Mammary epithelial cell (primary cell): ENCODE measurements around the gene KIF26B.

ENCODE experiments used
- CTCF ChIP-seq, 2 donors: IDR thresholded peaks in 1 of 2; conservative IDR thresholded peaks in 1 of 2; 2 replicates each; pipeline ENCODE4 v1.5.1; 2011 to 2012; ENCODE audit warnings: inconsistent platforms in 2 of 2, low read length in 2 of 2, mild to moderate bottlenecking in 2 of 2, control low read depth in 1 of 2, low read depth in 1 of 2; ENCODE audit not compliant: insufficient read depth in 1 of 2; ENCODE audit errors: extremely low read depth in 1 of 2
- EZH2 ChIP-seq: IDR thresholded peaks from 2 replicates; pipeline ENCODE4 v1.6.1; 2012; ENCODE audit warnings: low read length, inconsistent platforms, borderline replicate concordance

- TF ChIP-seq CTCF (conservative IDR thresholded peaks at IDR 0.05 in 1 of 2, IDR thresholded peaks at IDR 0.05 in 1 of 2; ENCODE audit: extremely low read depth in 1 of 2, insufficient read depth in 1 of 2, low read depth in 1 of 2, low read length in 2 of 2) (no peak), EZH2 (no peak)
Observed at GRCh38 chr1:245441689-245442088, 286.9 kb downstream of the KIF26B start.
